GM06990 (cell line): Measurements from ENCODE around the gene RAD50.

Experiments
- DNase-seq: peaks from one replicate; pipeline ENCODE4 v3.0.0-alpha.2; 2011; ENCODE audit not compliant: insufficient read length; ENCODE audit errors: extremely low read depth
- H3K27me3 ChIP-seq: replicated peaks from 2 replicates; pipeline ENCODE4 v1.6.0; 2011; ENCODE audit warnings: low read length; ENCODE audit not compliant: control insufficient read depth, insufficient read depth
- H3K36me3 ChIP-seq: 2 replicates; pipeline ENCODE4 v1.5.1; 2011; ENCODE audit warnings: low read length; ENCODE audit not compliant: control insufficient read depth, insufficient read depth
- H3K4me3 ChIP-seq: replicated peaks from 2 replicates; pipeline ENCODE4 v1.5.1; 2011; ENCODE audit warnings: low read depth, mild to moderate bottlenecking, control low read depth, low read length
- CTCF ChIP-seq: IDR thresholded peaks from 2 replicates; pipeline ENCODE4 v1.5.1; 2011; ENCODE audit warnings: low read length, control low read depth, mild to moderate bottlenecking, inconsistent platforms; ENCODE audit not compliant: insufficient read depth, poor library complexity, severe bottlenecking

Gene RAD50

DNA sequence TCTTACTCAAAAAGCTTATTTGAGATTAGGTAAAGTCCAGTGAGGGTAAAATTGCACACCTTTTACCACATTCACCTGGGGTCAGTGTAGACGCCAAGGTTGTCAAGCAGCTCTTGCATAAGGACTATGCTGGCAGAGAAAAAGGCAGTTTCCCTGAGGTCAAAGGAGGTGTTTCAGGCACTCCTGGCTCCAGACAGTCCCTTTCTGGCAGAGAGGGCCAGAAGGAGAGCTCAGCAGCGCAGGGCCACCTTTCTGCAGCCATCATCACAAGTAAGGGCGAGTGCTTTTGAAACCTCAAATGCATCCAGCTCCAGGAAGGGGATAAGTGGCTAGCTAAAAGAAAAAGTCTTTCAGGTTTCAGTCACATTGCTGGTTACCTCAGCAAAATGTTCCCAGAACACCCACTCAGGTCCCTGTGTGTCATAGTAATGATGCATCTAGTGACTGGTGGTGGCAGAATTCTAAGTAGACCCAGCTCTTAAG lies 84.5 kb downstream of the RAD50 start:
- Histone ChIP-seq H3K27me3 (no peaks in the 10 kb centered on the region), H3K4me3 (no peak overlapping the region), H3K36me3 (peaks cover 9% of the 10 kb centered on the region)
- no peak for TF ChIP-seq CTCF
- DNase-seq, result peak; percentile 37

GRCh38 chr5:132641841-132642240 lies 85.1 kb downstream of the RAD50 start:
- DNase-seq, result no peak
- Histone ChIP-seq H3K36me3 (peaks cover 9% of the 10 kb centered on the region), H3K27me3 (no peaks in the 10 kb centered on the region), H3K4me3 (no peak overlapping the region)
- TF ChIP-seq CTCF, result no peak

GRCh38 chr5:132644177-132644576 lies 87.4 kb downstream of the RAD50 start:
- DNase-seq, result no peak
- Histone ChIP-seq H3K27me3 (no peaks in the 10 kb centered on the region), H3K36me3 (peaks cover 6% of the 10 kb centered on the region), H3K4me3 (no peak overlapping the region)
- TF ChIP-seq CTCF, result no peak

- no peak for TF ChIP-seq CTCF
- Histone ChIP-seq H3K36me3 (peaks cover 6% of the 10 kb centered on the region), H3K4me3 (no peak overlapping the region), H3K27me3 (no peaks in the 10 kb centered on the region)
- no peak for DNase-seq
Measured at GRCh38 chr5:132646583-132647266, 89.9 kb downstream of the RAD50 start.

- Histone ChIP-seq H3K27me3 (no peaks in the 10 kb centered on the region), H3K36me3 (peaks cover 6% of the 10 kb centered on the region), H3K4me3 (no peak overlapping the region)
- no peak for TF ChIP-seq CTCF
- DNase-seq, result no peak
Measured at GRCh38 chr5:132647473-132647872, 90.7 kb downstream of the RAD50 start.

DNA sequence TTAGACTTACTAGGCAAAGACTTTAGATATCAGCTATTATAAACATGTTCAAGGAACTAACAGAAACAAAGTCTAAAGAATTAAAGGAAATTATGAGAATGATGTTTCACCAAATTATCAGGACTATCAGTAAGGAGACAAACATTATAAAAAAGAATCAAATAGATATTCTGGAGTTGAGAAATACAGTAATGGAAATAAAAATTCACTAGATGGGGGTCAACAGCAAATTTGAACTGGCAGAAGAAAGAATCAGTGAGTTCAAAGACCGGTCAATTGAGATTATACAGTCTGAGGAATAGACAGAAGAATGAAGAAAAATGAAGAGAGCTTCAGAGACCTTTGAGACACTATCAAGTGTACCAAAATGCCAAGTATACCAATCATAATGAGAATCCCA lies 91.6 kb downstream of the RAD50 start:
- Histone ChIP-seq H3K27me3 (no peaks in the 10 kb centered on the region), H3K4me3 (no peak overlapping the region), H3K36me3 (no peaks in the 10 kb centered on the region; the same call in 1 of the 2 replicates)
- no peak for TF ChIP-seq CTCF
- DNase-seq, result no peak
